Skeletal muscle tissue (tissue), 4 donors: ENCODE data around the gene NAB1. TPM values are rescaled to one million over a fixed set of nuclear protein-coding genes. Genes with fewer than 3 reads are reported as not detected.

Experiments used
- H3K27ac ChIP-seq: one replicate; pipeline ENCODE4 v1.7.0; 2013; ENCODE audit warnings: mild to moderate bottlenecking, low read depth, low read length, inconsistent platforms
- H3K27me3 ChIP-seq, 3 donors: one replicate each; pipeline ENCODE4 v1.7.0; 2013; ENCODE audit warnings: low read length in 3 of 3; ENCODE audit not compliant: control insufficient read depth in 3 of 3, insufficient read depth in 3 of 3
- H3K36me3 ChIP-seq, 3 donors: one replicate each; pipeline ENCODE4 v1.7.0; 2013; ENCODE audit warnings: low read length in 3 of 3; ENCODE audit not compliant: control insufficient read depth in 3 of 3, insufficient read depth in 3 of 3
- H3K4me1 ChIP-seq, 3 donors: one replicate each; pipeline ENCODE4 v1.7.0; 2013; ENCODE audit warnings: low read length in 3 of 3, mild to moderate bottlenecking in 3 of 3; ENCODE audit not compliant: control insufficient read depth in 3 of 3, insufficient read depth in 3 of 3
- H3K4me3 ChIP-seq, 3 donors: one replicate each; pipeline ENCODE4 v1.7.0; 2013; ENCODE audit warnings: low read length in 3 of 3
- H3K9ac ChIP-seq, 3 donors: one replicate each; pipeline ENCODE4 v1.7.0; 2013; ENCODE audit warnings: low read length in 3 of 3, mild to moderate bottlenecking in 3 of 3, moderate library complexity in 2 of 3, low read depth in 1 of 3
- H3K9me3 ChIP-seq, 3 donors: one replicate each; pipeline ENCODE4 v1.7.0; 2013; ENCODE audit warnings: low read length in 3 of 3; ENCODE audit not compliant: control insufficient read depth in 3 of 3
- total RNA-seq: library from RNA; depleted of rRNA; stranded (reverse); fragments of >200 nt; gene quantifications from one replicate; pipeline ENCODE4 v1.2.3, GENCODE V29; 2014
- donor health status: Osteomylitis.

The NAB1 gene
- total RNA-seq, 1 donor from 2014 or later, result 128 TPM

DNA sequence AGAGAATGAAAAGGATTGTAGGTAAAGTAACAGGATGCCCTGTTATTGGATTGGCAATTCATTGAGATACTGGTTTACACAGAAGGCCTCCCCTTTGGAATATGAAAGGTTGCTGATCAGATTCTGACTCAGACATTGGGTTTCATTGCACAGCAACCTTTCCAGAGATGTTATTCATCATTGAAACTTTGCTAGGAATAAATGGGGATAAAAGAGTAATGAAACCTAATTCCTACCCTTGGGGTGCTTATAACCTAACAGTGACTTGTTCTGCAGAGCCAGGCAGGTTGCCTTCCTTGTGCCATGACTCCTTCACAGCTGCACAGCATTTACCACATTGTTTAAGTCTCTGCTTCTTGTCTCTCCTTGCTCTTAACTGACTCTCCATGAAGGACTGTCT is 5.0 kb downstream of the NAB1 start:
- H3K27ac ChIP-seq, result no peak overlapping the region
- H3K36me3 ChIP-seq, result no peaks in the 10 kb centered on the region
- H3K4me1 ChIP-seq, result peaks cover 17 to 30% (median 22%) of the 10 kb centered on the region in 3 donors
- H3K27me3 ChIP-seq, result no peaks in the 10 kb centered on the region
- H3K4me3 ChIP-seq, result no peak overlapping the region
- no peaks in the 10 kb centered on the region for H3K9me3 ChIP-seq
- no peak overlapping the region for H3K9ac ChIP-seq

DNA sequence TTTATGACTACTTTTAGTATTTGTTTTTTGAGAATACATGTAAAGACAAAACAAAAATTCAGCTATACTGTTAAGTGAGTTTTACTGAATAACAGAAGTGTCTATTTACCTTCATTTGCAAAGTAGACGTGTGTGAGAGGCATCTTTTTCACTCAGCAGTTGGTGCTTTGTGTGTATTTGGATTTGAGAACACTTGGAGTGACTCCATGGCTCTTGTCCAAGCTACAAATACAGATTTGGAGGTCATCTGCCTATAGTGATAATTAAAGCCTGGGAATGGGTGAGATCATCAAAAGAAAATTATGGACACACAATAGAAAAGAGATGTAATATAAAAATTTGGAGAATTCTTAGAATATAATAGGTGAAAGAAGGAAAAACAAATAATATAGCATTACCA is 6.2 kb downstream of the NAB1 start:
- no peak overlapping the region for H3K9ac ChIP-seq
- peaks cover 15 to 30% (median 19%) of the 10 kb centered on the region in 3 donors for H3K4me1 ChIP-seq
- no peaks in the 10 kb centered on the region for H3K27me3 ChIP-seq
- peaks cover 0 to 6% (median 0%) of the 10 kb centered on the region in 3 donors for H3K36me3 ChIP-seq
- no peaks in the 10 kb centered on the region for H3K9me3 ChIP-seq
- no peak overlapping the region for H3K4me3 ChIP-seq
- H3K27ac ChIP-seq, result no peak overlapping the region

DNA sequence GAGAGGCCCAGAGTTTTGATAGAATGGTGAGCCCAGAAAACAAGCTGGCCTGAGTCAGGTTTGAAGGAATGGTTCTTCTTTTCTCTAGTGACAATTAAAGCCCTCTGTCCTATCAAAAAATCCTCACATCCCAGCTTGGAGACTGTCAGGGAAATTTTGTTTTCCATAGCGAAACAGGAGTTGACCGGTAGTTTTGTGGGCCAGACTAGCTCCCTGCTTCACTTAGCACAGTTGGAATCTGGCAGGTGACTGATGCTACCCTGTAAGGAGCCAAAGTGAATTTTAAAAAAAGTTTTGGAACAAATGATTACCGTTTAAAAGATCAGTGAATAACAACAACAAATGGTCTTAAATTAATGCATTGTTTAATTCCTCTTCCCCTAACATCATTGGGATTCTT is 6.7 kb downstream of the NAB1 start:
- H3K4me1 ChIP-seq, result peaks cover 13 to 26% (median 18%) of the 10 kb centered on the region in 3 donors
- no peaks in the 10 kb centered on the region for H3K27me3 ChIP-seq
- H3K9ac ChIP-seq, result no peak overlapping the region
- H3K4me3 ChIP-seq, result no peak overlapping the region
- H3K9me3 ChIP-seq, result no peaks in the 10 kb centered on the region
- peaks cover 0 to 6% (median 0%) of the 10 kb centered on the region in 3 donors for H3K36me3 ChIP-seq
- H3K27ac ChIP-seq, result no peak overlapping the region

GRCh38 chr2:190656301-190656700 is 7.4 kb downstream of the NAB1 start:
- Histone ChIP-seq H3K27ac (no peak overlapping the region), H3K27me3 (no peaks in the 10 kb centered on the region), H3K4me1 (peaks cover 13 to 24% (median 18%) of the 10 kb centered on the region in 3 donors), H3K4me3 (no peak overlapping the region), H3K9ac (no peak overlapping the region), H3K36me3 (peaks cover 0 to 6% (median 0%) of the 10 kb centered on the region in 3 donors), H3K9me3 (no peaks in the 10 kb centered on the region)

DNA sequence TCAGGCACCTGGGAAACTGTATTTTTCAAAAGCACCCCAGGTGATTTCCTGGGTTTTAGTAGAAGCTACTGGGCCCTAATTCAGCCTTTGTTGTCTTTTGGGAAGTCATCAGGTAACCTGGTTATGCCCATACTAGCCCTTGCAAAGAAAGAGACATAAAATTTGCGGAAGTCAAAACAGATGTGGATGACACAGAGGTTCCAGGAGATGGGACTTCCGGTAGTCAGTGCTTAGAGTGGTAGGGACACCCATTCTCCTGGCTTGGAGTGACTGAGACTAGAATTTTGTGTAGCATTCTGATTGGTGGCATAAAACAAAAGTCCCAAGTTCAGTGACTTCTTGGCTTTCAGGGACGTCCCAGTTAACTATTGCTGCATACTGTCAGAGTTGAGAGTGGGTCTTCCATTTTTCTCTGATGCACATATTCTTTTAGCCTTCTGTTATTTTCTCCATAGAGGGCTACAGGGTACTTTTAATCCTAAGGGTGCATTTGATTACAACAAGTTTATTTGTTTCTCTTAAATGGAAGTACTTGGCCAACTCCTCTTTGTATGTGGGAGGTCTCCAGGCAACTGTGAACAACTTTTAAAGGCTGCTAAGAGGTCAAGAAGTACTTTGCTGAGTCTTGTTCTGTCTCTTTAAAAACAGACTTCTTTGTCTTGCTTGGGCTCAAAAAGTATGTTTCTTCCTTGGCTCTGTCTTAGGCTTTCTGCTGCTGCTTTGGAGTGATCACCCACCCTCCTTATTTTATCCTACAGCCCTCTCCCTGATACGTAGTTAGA is 8.8 kb downstream of the NAB1 start:
- H3K4me1 ChIP-seq, result peaks cover 13 to 28% (median 19%) of the 10 kb centered on the region in 3 donors
- no peak overlapping the region for H3K9ac ChIP-seq
- no peaks in the 10 kb centered on the region for H3K9me3 ChIP-seq
- no peaks in the 10 kb centered on the region for H3K27me3 ChIP-seq
- no peak overlapping the region for H3K27ac ChIP-seq
- H3K36me3 ChIP-seq, result peaks cover 0 to 6% (median 0%) of the 10 kb centered on the region in 3 donors
- no peak overlapping the region for H3K4me3 ChIP-seq

DNA sequence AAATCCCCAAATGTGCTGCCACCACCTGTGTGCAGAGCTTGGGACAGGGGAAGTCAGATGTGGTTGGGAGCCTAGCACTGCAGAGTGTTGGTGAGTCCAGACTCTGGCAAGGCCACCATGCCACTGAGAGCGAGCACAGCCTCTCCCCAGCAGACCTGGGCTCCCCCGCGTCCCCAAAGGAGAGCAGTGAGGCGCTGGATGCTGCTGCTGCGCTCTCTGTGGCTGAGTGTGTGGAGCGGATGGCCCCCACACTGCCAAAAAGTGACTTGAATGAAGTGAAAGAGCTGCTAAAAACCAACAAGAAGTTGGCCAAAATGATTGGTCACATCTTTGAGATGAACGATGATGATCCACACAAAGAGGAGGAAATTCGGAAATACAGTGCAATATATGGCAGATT is 10.7 kb downstream of the NAB1 start:
- no peak overlapping the region for H3K9ac ChIP-seq
- H3K4me3 ChIP-seq, result no peak overlapping the region
- H3K36me3 ChIP-seq, result peaks cover 0 to 6% (median 0%) of the 10 kb centered on the region in 3 donors
- no peak overlapping the region for H3K27ac ChIP-seq
- H3K27me3 ChIP-seq, result no peaks in the 10 kb centered on the region
- H3K9me3 ChIP-seq, result no peaks in the 10 kb centered on the region
- H3K4me1 ChIP-seq, result peaks cover 13 to 19% (median 18%) of the 10 kb centered on the region in 3 donors

- Histone ChIP-seq H3K4me1 (peaks cover 0 to 8% (median 3%) of the 10 kb centered on the region in 3 donors), H3K27me3 (no peaks in the 10 kb centered on the region), H3K9ac (no peak overlapping the region), H3K4me3 (no peak overlapping the region), H3K27ac (no peak overlapping the region), H3K9me3 (no peaks in the 10 kb centered on the region), H3K36me3 (peaks cover 0 to 6% (median 0%) of the 10 kb centered on the region in 3 donors)
These were observed 13.9 kb downstream of the NAB1 start for GRCh38 chr2:190662754-190663153.

GRCh38 chr2:190663348-190663747 is 14.5 kb downstream of the NAB1 start:
- Histone ChIP-seq H3K36me3 (peaks cover 0 to 6% (median 0%) of the 10 kb centered on the region in 3 donors), H3K9me3 (no peaks in the 10 kb centered on the region), H3K4me1 (peaks cover 0 to 4% (median 3%) of the 10 kb centered on the region in 3 donors), H3K4me3 (no peak overlapping the region), H3K27ac (no peak overlapping the region), H3K9ac (no peak overlapping the region), H3K27me3 (no peaks in the 10 kb centered on the region)

GRCh38 chr2:190663839-190664238 is 15.0 kb downstream of the NAB1 start:
- peaks cover 0 to 4% (median 3%) of the 10 kb centered on the region in 3 donors for H3K4me1 ChIP-seq
- no peaks in the 10 kb centered on the region for H3K27me3 ChIP-seq
- no peaks in the 10 kb centered on the region for H3K9me3 ChIP-seq
- H3K27ac ChIP-seq, result no peak overlapping the region
- H3K9ac ChIP-seq, result no peak overlapping the region
- peaks cover 0 to 6% (median 0%) of the 10 kb centered on the region in 3 donors for H3K36me3 ChIP-seq
- no peak overlapping the region for H3K4me3 ChIP-seq

GRCh38 chr2:190664240-190664639 is 15.4 kb downstream of the NAB1 start:
- Histone ChIP-seq H3K36me3 (peaks cover 0 to 6% (median 0%) of the 10 kb centered on the region in 3 donors), H3K27ac (no peak overlapping the region), H3K4me3 (no peak overlapping the region), H3K9me3 (no peaks in the 10 kb centered on the region), H3K27me3 (no peaks in the 10 kb centered on the region), H3K9ac (no peak overlapping the region), H3K4me1 (peaks cover 0 to 4% (median 3%) of the 10 kb centered on the region in 3 donors)
